Colonic mucosa (tissue), 4 donors: Measurements from ENCODE around the gene FMR1. TPM values are rescaled to one million over a fixed set of nuclear protein-coding genes. Genes with fewer than 3 reads are reported as not detected.

Experiments
- DNase-seq: peaks from one replicate; pipeline ENCODE4 v3.0.0-alpha.2; 2020
- H3K27ac ChIP-seq: fragments of 200-600 bp; one replicate; pipeline ENCODE4 v1.8.0; 2021
- H3K27me3 ChIP-seq: fragments of 200-600 bp; one replicate; pipeline ENCODE4 v1.8.0; 2021
- H3K36me3 ChIP-seq: fragments of 200-600 bp; one replicate; pipeline ENCODE4 v1.8.0; 2021
- H3K4me1 ChIP-seq: fragments of 200-600 bp; one replicate; pipeline ENCODE4 v1.8.0; 2021; ENCODE audit warnings: mild to moderate bottlenecking
- H3K4me3 ChIP-seq: fragments of 200-600 bp; one replicate; pipeline ENCODE4 v1.8.0; 2021
- H3K9ac ChIP-seq, 2 donors: one replicate each; pipeline ENCODE4 v1.7.0; 2013; ENCODE audit warnings: control low read depth in 2 of 2, low read depth in 2 of 2, low read length in 2 of 2
- H3K9me3 ChIP-seq: fragments of 200-600 bp; one replicate; pipeline ENCODE4 v1.8.0; 2021
- intact Hi-C: fragments of 100-400 bp; cut with DNase I; formaldehyde crosslinking; loops from one replicate; pipeline ENCODE4 v1.14.1; 2022
- total RNA-seq, 2 donors: library from RNA; stranded (reverse); fragmentation: NEBNext Ultra II Directional in 1 of 2; extraction: Animal tissue kit (Norgen Biotek cat#: 25700) in 1 of 2; gene quantifications; one replicate each; pipeline ENCODE4 v1.2.1, GENCODE V29; 2021
- TF ChIP-seq, protein P1 (sequence below): fragments of 200-600 bp; IDR thresholded peaks from one replicate; pipeline ENCODE4 v1.8.0; 2022; ENCODE audit warnings: antibody characterized with exemption, mild to moderate bottlenecking
- donor health status: healthy.
- donor health status: DM: no; HTN: no; CAD: no.
- donor health status: DM: no; HTN: no; CAD: no.

FMR1 gene
- 10 to 100 TPM; 39.3 to 45.0 TPM for total RNA-seq

DNA sequence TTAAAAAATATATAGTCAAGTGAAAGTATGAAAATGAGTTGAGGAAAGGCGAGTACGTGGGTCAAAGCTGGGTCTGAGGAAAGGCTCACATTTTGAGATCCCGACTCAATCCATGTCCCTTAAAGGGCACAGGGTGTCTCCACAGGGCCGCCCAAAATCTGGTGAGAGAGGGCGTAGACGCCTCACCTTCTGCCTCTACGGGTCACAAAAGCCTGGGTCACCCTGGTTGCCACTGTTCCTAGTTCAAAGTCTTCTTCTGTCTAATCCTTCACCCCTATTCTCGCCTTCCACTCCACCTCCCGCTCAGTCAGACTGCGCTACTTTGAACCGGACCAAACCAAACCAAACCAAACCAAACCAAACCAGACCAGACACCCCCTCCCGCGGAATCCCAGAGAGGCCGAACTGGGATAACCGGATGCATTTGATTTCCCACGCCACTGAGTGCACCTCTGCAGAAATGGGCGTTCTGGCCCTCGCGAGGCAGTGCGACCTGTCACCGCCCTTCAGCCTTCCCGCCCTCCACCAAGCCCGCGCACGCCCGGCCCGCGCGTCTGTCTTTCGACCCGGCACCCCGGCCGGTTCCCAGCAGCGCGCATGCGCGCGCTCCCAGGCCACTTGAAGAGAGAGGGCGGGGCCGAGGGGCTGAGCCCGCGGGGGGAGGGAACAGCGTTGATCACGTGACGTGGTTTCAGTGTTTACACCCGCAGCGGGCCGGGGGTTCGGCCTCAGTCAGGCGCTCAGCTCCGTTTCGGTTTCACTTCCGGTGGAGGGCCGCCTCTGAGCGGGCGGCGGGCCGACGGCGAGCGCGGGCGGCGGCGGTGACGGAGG lies at the start of gene FMR1:
FMR1 (plus strand) TSS at position 728 of the 831 bp plus-strand sequence. CDS start 261 bp downstream, outside the sequence.
- Histone ChIP-seq H3K4me3 (peak within 1 kb of the TSS; percentile 54), H3K9me3 (no peaks in the 10 kb centered on the region), H3K36me3 (no peaks in the 10 kb centered on the region), H3K27me3 (no peaks in the 10 kb centered on the region), H3K9ac (peak within 1 kb of the TSS; percentile 76 to 80), H3K4me1 (no peaks in the 10 kb centered on the region), H3K27ac (peak within 1 kb of the TSS; percentile 83)
- intact Hi-C loops: no loop called here
- DNase-seq: peak; percentile 93
- TF ChIP-seq, protein P1, sequence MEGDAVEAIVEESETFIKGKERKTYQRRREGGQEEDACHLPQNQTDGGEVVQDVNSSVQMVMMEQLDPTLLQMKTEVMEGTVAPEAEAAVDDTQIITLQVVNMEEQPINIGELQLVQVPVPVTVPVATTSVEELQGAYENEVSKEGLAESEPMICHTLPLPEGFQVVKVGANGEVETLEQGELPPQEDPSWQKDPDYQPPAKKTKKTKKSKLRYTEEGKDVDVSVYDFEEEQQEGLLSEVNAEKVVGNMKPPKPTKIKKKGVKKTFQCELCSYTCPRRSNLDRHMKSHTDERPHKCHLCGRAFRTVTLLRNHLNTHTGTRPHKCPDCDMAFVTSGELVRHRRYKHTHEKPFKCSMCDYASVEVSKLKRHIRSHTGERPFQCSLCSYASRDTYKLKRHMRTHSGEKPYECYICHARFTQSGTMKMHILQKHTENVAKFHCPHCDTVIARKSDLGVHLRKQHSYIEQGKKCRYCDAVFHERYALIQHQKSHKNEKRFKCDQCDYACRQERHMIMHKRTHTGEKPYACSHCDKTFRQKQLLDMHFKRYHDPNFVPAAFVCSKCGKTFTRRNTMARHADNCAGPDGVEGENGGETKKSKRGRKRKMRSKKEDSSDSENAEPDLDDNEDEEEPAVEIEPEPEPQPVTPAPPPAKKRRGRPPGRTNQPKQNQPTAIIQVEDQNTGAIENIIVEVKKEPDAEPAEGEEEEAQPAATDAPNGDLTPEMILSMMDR: no peak

DNA sequence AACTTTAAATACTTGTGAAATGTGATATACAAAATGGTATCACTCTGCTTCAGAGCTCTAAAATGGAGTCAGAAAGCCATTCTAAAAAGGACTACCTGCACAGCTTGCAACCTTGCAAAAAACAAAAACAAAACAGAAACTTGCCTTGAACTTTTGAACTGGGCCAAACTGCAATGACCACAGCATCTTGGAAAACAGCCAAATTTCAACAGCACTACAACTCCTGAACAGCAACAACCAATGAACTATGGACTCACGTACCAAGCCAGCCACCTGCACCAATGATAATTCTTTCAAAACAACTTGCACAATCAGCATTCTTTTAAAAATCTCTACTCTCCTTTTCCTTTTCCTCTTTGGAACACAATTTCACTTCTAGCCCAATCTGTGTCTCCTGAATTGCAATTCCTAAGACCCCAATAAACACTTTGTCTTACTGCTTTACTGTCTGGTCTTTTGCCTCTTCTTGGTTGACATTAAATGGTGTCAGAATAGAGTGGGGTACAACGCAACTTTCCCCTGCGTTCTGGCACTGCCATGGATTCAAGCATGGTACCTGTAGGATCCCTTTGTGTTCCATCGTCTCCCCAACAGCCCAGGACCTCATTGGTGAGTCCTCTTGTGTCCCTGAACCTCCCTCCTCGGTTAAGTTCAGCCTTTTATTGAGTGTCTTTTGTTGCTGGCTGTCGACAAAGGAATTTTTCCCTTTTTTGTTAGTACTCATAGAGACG lies 35.7 kb upstream of the FMR1 start:
- H3K9ac ChIP-seq: no peak overlapping the region

DNA sequence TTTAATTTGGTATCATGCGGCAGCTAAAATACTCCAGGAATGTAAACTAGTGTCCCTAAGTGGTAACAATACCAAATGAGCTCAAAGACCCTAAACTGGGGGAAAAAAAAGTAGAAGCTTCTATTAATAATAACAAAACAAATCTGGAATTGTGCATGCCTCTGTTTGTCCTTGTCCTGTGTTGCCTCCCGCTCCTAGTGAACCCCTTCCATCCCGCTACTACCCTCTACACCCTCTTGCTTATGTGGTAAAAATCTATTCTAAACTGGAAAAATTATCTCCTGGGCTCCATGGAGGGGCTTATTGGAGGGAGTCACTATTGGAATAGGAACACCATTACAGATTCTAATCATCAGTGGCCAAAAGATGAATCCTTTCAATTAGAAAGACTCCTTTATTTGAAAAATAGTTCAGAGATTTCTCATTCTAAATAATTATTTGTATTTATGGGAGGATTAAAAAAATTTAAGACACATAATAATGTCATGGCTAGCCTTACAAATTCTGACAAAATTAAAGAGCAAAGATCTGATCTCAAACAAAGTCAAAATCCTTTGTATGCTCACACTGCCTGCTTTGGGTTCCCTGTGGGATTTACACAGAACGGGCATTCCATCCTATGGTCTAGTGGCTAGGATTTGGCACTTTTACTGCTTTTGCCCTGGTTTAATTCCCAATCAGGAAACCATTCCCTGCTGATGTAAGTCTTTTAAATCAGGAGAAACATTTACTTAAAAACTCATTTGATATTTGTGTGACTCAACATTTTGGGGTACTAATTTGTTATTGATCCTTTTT lies 34.7 kb upstream of the FMR1 start:
- Histone ChIP-seq H3K36me3 (no peaks in the 10 kb centered on the region), H3K9ac (no peak overlapping the region), H3K9me3 (no peaks in the 10 kb centered on the region), H3K27me3 (no peaks in the 10 kb centered on the region), H3K4me3 (no peak overlapping the region), H3K4me1 (no peaks in the 10 kb centered on the region), H3K27ac (no peak overlapping the region)
- intact Hi-C loops: no loop called here
- DNase-seq: no peak
- TF ChIP-seq, protein P1: no peak

More for the DNA sequence above, 35.7 kb upstream of the FMR1 start:
- H3K27ac ChIP-seq: no peak overlapping the region
- no peak for DNase-seq
- intact Hi-C loops: no loop called here
- no peaks in the 10 kb centered on the region for H3K4me1 ChIP-seq
- TF ChIP-seq, protein P1: no peak
- H3K9me3 ChIP-seq: no peaks in the 10 kb centered on the region
- H3K4me3 ChIP-seq: no peak overlapping the region
- no peaks in the 10 kb centered on the region for H3K27me3 ChIP-seq
- H3K36me3 ChIP-seq: no peaks in the 10 kb centered on the region

DNA sequence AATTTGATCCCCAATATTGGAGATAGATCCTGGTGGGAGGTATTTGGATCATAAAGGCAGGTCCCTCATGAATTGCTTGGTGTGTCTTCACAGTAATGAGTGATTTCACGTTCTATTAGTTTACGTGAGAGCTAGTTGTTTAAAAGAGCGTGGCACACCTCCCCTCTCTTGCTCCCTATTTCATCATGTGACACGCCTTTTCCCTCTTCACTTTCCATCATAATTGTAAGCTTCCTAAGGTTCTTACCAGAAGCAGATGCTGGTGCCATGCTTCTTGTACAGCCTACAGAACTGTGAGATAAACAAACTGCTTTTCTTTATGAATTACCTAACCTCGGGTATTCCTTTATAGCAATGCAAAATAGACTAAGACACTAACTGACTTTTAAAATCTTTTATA lies 34.0 kb upstream of the FMR1 start:
- H3K9ac ChIP-seq: no peak overlapping the region
- no peak for DNase-seq
- H3K27me3 ChIP-seq: no peaks in the 10 kb centered on the region
- H3K9me3 ChIP-seq: no peaks in the 10 kb centered on the region
- no peak overlapping the region for H3K27ac ChIP-seq
- intact Hi-C loops: no loop called here
- no peak overlapping the region for H3K4me3 ChIP-seq
- no peaks in the 10 kb centered on the region for H3K36me3 ChIP-seq
- TF ChIP-seq, protein P1: no peak
- no peaks in the 10 kb centered on the region for H3K4me1 ChIP-seq

DNA sequence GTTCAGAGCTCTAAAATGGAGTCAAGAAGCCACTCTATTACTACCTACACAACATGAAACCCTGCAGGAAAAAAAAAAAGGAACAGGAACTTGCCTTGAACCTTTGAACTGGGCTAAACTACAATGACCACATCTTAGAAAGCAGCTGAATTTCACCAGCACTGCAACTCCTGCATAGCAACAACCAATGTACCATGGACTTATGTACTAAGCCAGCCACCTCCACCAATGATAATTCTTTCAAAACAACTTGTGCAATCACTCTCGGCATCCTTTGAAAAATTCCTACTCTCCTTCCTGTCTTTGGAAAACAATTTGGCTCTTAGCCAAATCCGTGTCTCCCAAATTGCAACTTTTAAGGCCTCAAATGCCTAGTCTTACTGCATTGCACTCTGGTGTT lies 26.8 kb upstream of the FMR1 start:
- Histone ChIP-seq H3K27ac (no peak overlapping the region), H3K4me3 (no peak overlapping the region), H3K36me3 (no peaks in the 10 kb centered on the region), H3K4me1 (no peaks in the 10 kb centered on the region), H3K9ac (no peak overlapping the region), H3K9me3 (no peaks in the 10 kb centered on the region), H3K27me3 (no peaks in the 10 kb centered on the region)
- intact Hi-C loops: no loop called here
- TF ChIP-seq, protein P1: no peak
- DNase-seq: no peak
